ENCODE data around the gene NECAB2. TPM values are rescaled to one million over a fixed set of nuclear protein-coding genes. Genes with fewer than 3 reads are reported as not detected.

NECAB2 gene
- total and polyA plus RNA-seq, 4 donors, result 12.7 to 82.1 (median 46.7) TPM

GRCh38 chr16:84040823-84041820 lies 73.1 kb downstream of the NECAB2 start:
- Histone ChIP-seq H3K36me3 (ENCODE audit: control insufficient read depth, insufficient read depth, low read length) (peaks cover 6% of the 10 kb centered on the region), H3K9me3 (ENCODE audit: control insufficient read depth, insufficient read depth, low read length) (peaks cover 2% of the 10 kb centered on the region), H3K4me1 (ENCODE audit: control insufficient read depth, insufficient read depth, low read length) (peaks cover 46% of the 10 kb centered on the region), H3K27ac (ENCODE audit: low read depth, low read length) (no peak overlapping the region), H3K27me3 (ENCODE audit: control insufficient read depth, insufficient read depth, low read length) (no peaks in the 10 kb centered on the region), H3K4me3 (ENCODE audit: low read depth, low read length) (no peak overlapping the region)
- WGBS (ENCODE audit: insufficient coverage), result 58% methylated on average over 38 of the region's 42 CpGs
- peak in 3 of 6 donors; percentile 39 to 85 (median 81) for DNase-seq (ENCODE audit: low read depth in 4 of 6, low spot score in 6 of 6)

DNA sequence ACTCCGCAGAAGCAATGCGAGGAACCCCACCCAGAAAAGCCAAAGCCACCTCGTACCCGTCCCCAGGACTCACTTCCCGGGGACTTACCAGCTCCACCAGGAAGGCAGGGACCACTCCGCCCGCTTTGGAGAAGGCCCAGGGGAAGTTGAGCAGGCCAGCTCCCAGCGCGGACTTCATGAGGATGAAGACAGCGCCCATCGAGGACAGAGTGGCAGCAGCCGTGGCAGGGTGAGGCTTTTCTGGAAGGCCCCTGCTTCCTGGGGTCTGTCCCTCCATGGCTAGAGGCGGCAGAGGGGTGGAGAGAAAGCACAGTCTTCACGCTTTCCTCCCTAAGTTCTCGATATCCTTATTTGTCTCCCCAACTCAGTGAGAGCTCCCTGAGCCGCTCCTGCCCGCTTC lies 73.8 kb downstream of the NECAB2 start:
- H3K9me3 ChIP-seq (ENCODE audit: control insufficient read depth, insufficient read depth, low read length), result no peaks in the 10 kb centered on the region
- peaks cover 6% of the 10 kb centered on the region for H3K36me3 ChIP-seq (ENCODE audit: control insufficient read depth, insufficient read depth, low read length)
- no peaks in the 10 kb centered on the region for H3K27me3 ChIP-seq (ENCODE audit: control insufficient read depth, insufficient read depth, low read length)
- H3K4me1 ChIP-seq (ENCODE audit: control insufficient read depth, insufficient read depth, low read length), result peaks cover 46% of the 10 kb centered on the region
- no peak overlapping the region for H3K4me3 ChIP-seq (ENCODE audit: low read depth, low read length)
- H3K27ac ChIP-seq (ENCODE audit: low read depth, low read length), result no peak overlapping the region
- WGBS (ENCODE audit: insufficient coverage), result 88% methylated on average over 17 of the region's 17 CpGs
- DNase-seq (ENCODE audit: low read depth in 4 of 6, low spot score in 6 of 6), result no peak

GRCh38 chr16:84042308-84042878 lies 74.3 kb downstream of the NECAB2 start, which contains the start of gene SLC38A8:
TSS of gene SLC38A8 (minus strand) at chr16:84042795. CDS start at chr16:84042157, 638 bp downstream.
- WGBS (ENCODE audit: insufficient coverage), result 83% methylated on average over 9 of the region's 9 CpGs
- H3K27ac ChIP-seq (ENCODE audit: low read depth, low read length), result no peak within 1 kb of the TSS
- peaks cover 10% of the 10 kb centered on the region for H3K36me3 ChIP-seq (ENCODE audit: control insufficient read depth, insufficient read depth, low read length)
- no peak within 1 kb of the TSS for H3K4me3 ChIP-seq (ENCODE audit: low read depth, low read length)
- no peaks in the 10 kb centered on the region for H3K9me3 ChIP-seq (ENCODE audit: control insufficient read depth, insufficient read depth, low read length)
- H3K27me3 ChIP-seq (ENCODE audit: control insufficient read depth, insufficient read depth, low read length), result no peaks in the 10 kb centered on the region
- peaks cover 46% of the 10 kb centered on the region for H3K4me1 ChIP-seq (ENCODE audit: control insufficient read depth, insufficient read depth, low read length)
- DNase-seq (ENCODE audit: low read depth in 4 of 6, low spot score in 6 of 6), result no peak

- no peak overlapping the region for H3K27ac ChIP-seq (ENCODE audit: low read depth, low read length)
- WGBS (ENCODE audit: insufficient coverage), result 80% methylated on average over 21 of the region's 22 CpGs
- peaks cover 16% of the 10 kb centered on the region for H3K36me3 ChIP-seq (ENCODE audit: control insufficient read depth, insufficient read depth, low read length)
- no peaks in the 10 kb centered on the region for H3K27me3 ChIP-seq (ENCODE audit: control insufficient read depth, insufficient read depth, low read length)
- no peaks in the 10 kb centered on the region for H3K9me3 ChIP-seq (ENCODE audit: control insufficient read depth, insufficient read depth, low read length)
- H3K4me3 ChIP-seq (ENCODE audit: low read depth, low read length), result no peak overlapping the region
- peaks cover 46% of the 10 kb centered on the region for H3K4me1 ChIP-seq (ENCODE audit: control insufficient read depth, insufficient read depth, low read length)
- DNase-seq (ENCODE audit: low read depth in 4 of 6, low spot score in 6 of 6), result no peak
Measured at GRCh38 chr16:84042879-84043485, 74.9 kb downstream of the NECAB2 start.

DNA sequence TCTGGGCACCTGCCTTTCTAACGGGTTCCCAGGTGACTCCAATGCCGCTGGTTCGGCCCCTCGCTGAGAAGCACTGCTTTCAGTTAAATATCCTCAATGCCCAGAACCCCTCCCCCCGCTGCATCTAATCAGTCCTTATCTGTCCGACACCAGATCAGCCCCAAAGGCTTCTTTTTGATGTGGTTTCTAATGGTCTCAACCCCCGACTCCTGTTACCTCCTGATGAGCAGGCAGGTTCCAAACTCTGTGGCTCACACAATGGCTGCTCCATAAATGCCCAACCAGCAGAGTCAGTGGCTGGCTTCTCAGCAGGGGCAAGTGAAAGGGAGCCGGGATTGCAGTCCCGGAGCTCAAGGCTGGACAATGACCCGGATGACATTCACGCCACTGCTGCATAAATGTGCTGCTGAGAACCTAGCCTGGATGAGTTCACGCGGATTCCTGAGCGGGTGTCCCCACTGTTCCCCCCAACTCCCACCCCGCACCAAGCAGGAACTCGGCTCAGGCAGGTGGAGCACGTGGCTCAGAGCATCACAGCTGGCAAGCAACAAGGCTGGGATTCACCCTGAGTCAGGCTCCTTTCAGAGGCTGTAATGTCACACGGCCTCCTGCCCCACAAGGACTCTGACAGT lies 75.6 kb downstream of the NECAB2 start:
- H3K4me3 ChIP-seq (ENCODE audit: low read depth, low read length), result no peak overlapping the region
- H3K36me3 ChIP-seq (ENCODE audit: control insufficient read depth, insufficient read depth, low read length), result peaks cover 16% of the 10 kb centered on the region
- no peaks in the 10 kb centered on the region for H3K27me3 ChIP-seq (ENCODE audit: control insufficient read depth, insufficient read depth, low read length)
- H3K4me1 ChIP-seq (ENCODE audit: control insufficient read depth, insufficient read depth, low read length), result peaks cover 46% of the 10 kb centered on the region
- no peak for DNase-seq (ENCODE audit: low read depth in 4 of 6, low spot score in 6 of 6)
- H3K9me3 ChIP-seq (ENCODE audit: control insufficient read depth, insufficient read depth, low read length), result no peaks in the 10 kb centered on the region
- no peak overlapping the region for H3K27ac ChIP-seq (ENCODE audit: low read depth, low read length)
- WGBS (ENCODE audit: insufficient coverage), result 38% methylated on average over 17 of the region's 18 CpGs

GRCh38 chr16:84044118-84044488 lies 76.1 kb downstream of the NECAB2 start:
- no peak overlapping the region for H3K27ac ChIP-seq (ENCODE audit: low read depth, low read length)
- no peaks in the 10 kb centered on the region for H3K9me3 ChIP-seq (ENCODE audit: control insufficient read depth, insufficient read depth, low read length)
- H3K4me3 ChIP-seq (ENCODE audit: low read depth, low read length), result no peak overlapping the region
- H3K27me3 ChIP-seq (ENCODE audit: control insufficient read depth, insufficient read depth, low read length), result no peaks in the 10 kb centered on the region
- DNase-seq (ENCODE audit: low read depth in 4 of 6, low spot score in 6 of 6), result no peak
- peaks cover 50% of the 10 kb centered on the region for H3K4me1 ChIP-seq (ENCODE audit: control insufficient read depth, insufficient read depth, low read length)
- H3K36me3 ChIP-seq (ENCODE audit: control insufficient read depth, insufficient read depth, low read length), result peaks cover 20% of the 10 kb centered on the region
- WGBS (ENCODE audit: insufficient coverage), result 62% methylated on average over 5 of the region's 5 CpGs

DNA sequence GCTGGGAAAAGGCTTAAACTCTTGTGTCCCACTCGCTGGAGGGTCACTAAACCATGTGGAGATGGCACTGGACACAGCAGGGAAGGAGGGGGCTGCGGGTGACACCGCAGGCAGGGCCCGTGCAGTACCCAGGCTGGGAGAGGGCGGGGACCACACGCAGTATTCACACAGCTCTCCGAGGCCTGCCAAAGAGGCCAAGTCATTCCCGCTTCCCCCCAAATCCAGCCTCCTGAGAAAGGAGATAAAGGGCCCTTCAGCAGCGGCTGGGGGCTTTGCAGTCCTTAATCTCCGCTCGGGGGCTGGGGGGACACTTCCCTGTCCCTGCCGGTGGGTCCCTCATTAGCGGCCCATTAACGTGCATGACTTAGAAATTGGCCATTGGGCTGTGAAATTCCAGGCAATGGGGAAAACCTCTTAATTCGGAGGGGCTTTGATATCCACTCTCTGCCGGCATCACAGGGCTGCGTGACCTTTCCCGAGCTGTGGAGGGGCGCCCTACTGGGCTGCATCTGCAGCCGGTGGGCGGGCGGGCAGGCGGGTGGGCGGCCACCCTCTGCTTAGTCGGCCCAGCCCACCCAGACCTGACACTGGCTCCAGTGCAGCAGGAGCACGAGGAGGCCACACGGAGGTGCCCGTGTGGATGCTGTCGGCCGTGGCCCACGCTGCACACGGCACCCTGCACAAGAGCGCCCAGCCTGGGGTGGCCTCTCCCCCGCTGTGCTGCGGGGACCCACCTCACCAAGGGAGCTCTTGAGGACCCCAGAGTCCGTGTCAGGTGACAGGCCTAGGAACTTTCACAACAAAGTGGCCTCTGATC lies 77.2 kb downstream of the NECAB2 start:
- Histone ChIP-seq H3K4me1 (ENCODE audit: control insufficient read depth, insufficient read depth, low read length) (peaks cover 52% of the 10 kb centered on the region), H3K36me3 (ENCODE audit: control insufficient read depth, insufficient read depth, low read length) (peaks cover 31% of the 10 kb centered on the region), H3K4me3 (ENCODE audit: low read depth, low read length) (no peak overlapping the region), H3K27me3 (ENCODE audit: control insufficient read depth, insufficient read depth, low read length) (no peaks in the 10 kb centered on the region), H3K9me3 (ENCODE audit: control insufficient read depth, insufficient read depth, low read length) (no peaks in the 10 kb centered on the region), H3K27ac (ENCODE audit: low read depth, low read length) (no peak overlapping the region)
- DNase-seq (ENCODE audit: low read depth in 4 of 6, low spot score in 6 of 6), result peak in 1 of 6 donors; percentile 33
- 37% methylated on average over 35 of the region's 36 CpGs for WGBS (ENCODE audit: insufficient coverage)

- H3K27ac ChIP-seq (ENCODE audit: low read depth, low read length), result no peak overlapping the region
- no peak for DNase-seq (ENCODE audit: low read depth in 4 of 6, low spot score in 6 of 6)
- no peaks in the 10 kb centered on the region for H3K9me3 ChIP-seq (ENCODE audit: control insufficient read depth, insufficient read depth, low read length)
- WGBS (ENCODE audit: insufficient coverage), result 90% methylated on average over 17 of the region's 19 CpGs
- peaks cover 45% of the 10 kb centered on the region for H3K4me1 ChIP-seq (ENCODE audit: control insufficient read depth, insufficient read depth, low read length)
- peaks cover 35% of the 10 kb centered on the region for H3K36me3 ChIP-seq (ENCODE audit: control insufficient read depth, insufficient read depth, low read length)
- H3K4me3 ChIP-seq (ENCODE audit: low read depth, low read length), result no peak overlapping the region
- no peaks in the 10 kb centered on the region for H3K27me3 ChIP-seq (ENCODE audit: control insufficient read depth, insufficient read depth, low read length)
Measured at GRCh38 chr16:84045818-84046470, 77.9 kb downstream of the NECAB2 start.
